Psoas muscle (tissue), 8 donors: ENCODE measurements around the gene MCM7. TPM values are rescaled to one million over a fixed set of nuclear protein-coding genes. Genes with fewer than 3 reads are reported as not detected.

Experiments used
- ATAC-seq, 4 donors: fragments of 200-7000 bp; cut with Tn5 transposase; one replicate each; pipeline ENCODE4 v1.9.1; 2020; ENCODE audit warnings: moderate library complexity in 3 of 4, mild to moderate bottlenecking in 2 of 4
- DNase-seq, 2 donors: peaks; one replicate each; pipeline ENCODE4 v3.0.0-alpha.2; 2020
- H3K27ac ChIP-seq: fragments of 200-600 bp; one replicate; pipeline ENCODE4 v1.8.0; 2022
- H3K27me3 ChIP-seq, 3 donors: fragments of 200-600 bp in 1 of 3; one replicate each; pipeline versions ENCODE4 v1.6.1 to v1.8.0; 2013 to 2022; ENCODE audit warnings: low read length in 2 of 3, mild to moderate bottlenecking in 2 of 3, moderate library complexity in 1 of 3; ENCODE audit not compliant: insufficient read depth in 3 of 3
- H3K36me3 ChIP-seq, 2 donors: fragments of 200-600 bp in 1 of 2; one replicate each; pipeline versions ENCODE4 v1.6.1 to v1.8.0; 2013 to 2022; ENCODE audit warnings: low read depth in 1 of 2, mild to moderate bottlenecking in 1 of 2, moderate library complexity in 1 of 2; ENCODE audit not compliant: insufficient read depth in 1 of 2
- H3K4me1 ChIP-seq: fragments of 200-600 bp; one replicate; pipeline ENCODE4 v1.8.0; 2022
- H3K4me3 ChIP-seq: fragments of 200-600 bp; one replicate; pipeline ENCODE4 v1.8.0; 2022; ENCODE audit warnings: mild to moderate bottlenecking
- H3K9me3 ChIP-seq: fragments of 200-600 bp; one replicate; pipeline ENCODE4 v1.8.0; 2022
- CTCF ChIP-seq: fragments of 200-600 bp; IDR thresholded peaks from one replicate; pipeline ENCODE4 v1.8.0; 2022; ENCODE audit warnings: antibody characterized with exemption
- WGBS, 3 donors: extraction: QIAGEN DNeasy Blood & Tissue Kit; methylation state at CpG; one replicate each; pipeline versions ENCODE4 v1.1.6 to v1.1.7; 2013; 5-methylcytosine and 5-hydroxymethylcytosine counted together
- intact Hi-C, 2 donors: fragments of 100-400 bp; cut with DNase I; formaldehyde crosslinking; loops; one replicate each; pipeline versions ENCODE4 v1.11.0 to v1.14.2; 2022
- polyA plus RNA-seq, 3 donors: library from polyadenylated mRNA; stranded (reverse); fragments of 200-250 nt; gene quantifications; one replicate each; pipeline ENCODE4 v1.2.3, GENCODE V29; 2013
- total RNA-seq, 4 donors: library from RNA; stranded (reverse); fragmentation: NEBNext Ultra II Directional in 2 of 4; extraction: Animal tissue kit (Norgen Biotek cat#: 25700) in 2 of 4; gene quantifications; one replicate each; pipeline versions ENCODE4 v1.2.1 to v1.2.4, GENCODE V29; 2021 to 2023
- donor health status: healthy with polysubstance abuse.
- donor health status: DM: no; HTN: no; CAD: no; lungs with moderate emphysema.
- donor health status: Bipolar disorder and iron deficiency.
- donor health status: healthy.
- donor health status: DM: yes; HTN: yes; CAD: no.
- donor health status: DM: no; HTN: no; CAD: no.
- donor health status: DM: no; HTN: no; CAD: no.
- donor health status: DM: yes; HTN: yes; CAD: no.

MCM7 gene
- total and polyA plus RNA-seq, 7 donors: 24.6 to 40.6 (median 33.3) TPM

GRCh38 chr7:100061518-100062193 is 39.5 kb downstream of the MCM7 start:
- no peaks in the 10 kb centered on the region for H3K9me3 ChIP-seq
- intact Hi-C loops: no loop called here
- DNase-seq (no peak), ATAC-seq (no peak)
- peaks cover 6 to 96% of the 10 kb centered on the region in 2 donors for H3K36me3 ChIP-seq
- WGBS, 3 donors: 86 to 94% (median 91%) methylated on average over 11 of the region's 11 CpGs
- no peak overlapping the region for H3K27ac ChIP-seq
- no peaks in the 10 kb centered on the region for H3K27me3 ChIP-seq
- no peaks in the 10 kb centered on the region for H3K4me1 ChIP-seq
- no peak for TF ChIP-seq CTCF
- H3K4me3 ChIP-seq: no peak overlapping the region

GRCh38 chr7:100059251-100059739 is 41.9 kb downstream of the MCM7 start:
- peaks cover 3 to 76% of the 10 kb centered on the region in 2 donors for H3K36me3 ChIP-seq
- no peak overlapping the region for H3K4me3 ChIP-seq
- no peaks in the 10 kb centered on the region for H3K9me3 ChIP-seq
- no peaks in the 10 kb centered on the region for H3K4me1 ChIP-seq
- no peak for TF ChIP-seq CTCF
- intact Hi-C loops: loop anchor here in 1 of 2 donors (10.0 kb wide), 1 partner anchor 144 kb away; the partner anchor contains the start of gene TRIM4
- H3K27ac ChIP-seq: no peak overlapping the region
- no peaks in the 10 kb centered on the region for H3K27me3 ChIP-seq
- 90 to 93% (median 93%) methylated on average over 5 of the region's 5 CpGs for WGBS, 3 donors
- DNase-seq (no peak), ATAC-seq (no peak)

GRCh38 chr7:100057006-100057405 is 44.2 kb downstream of the MCM7 start:
- Histone ChIP-seq H3K27ac (no peak overlapping the region), H3K36me3 (peaks cover 0 to 53% of the 10 kb centered on the region in 2 donors), H3K27me3 (no peaks in the 10 kb centered on the region), H3K4me3 (no peak overlapping the region), H3K4me1 (no peaks in the 10 kb centered on the region), H3K9me3 (no peaks in the 10 kb centered on the region)
- DNase-seq (no peak), ATAC-seq (no peak)
- TF ChIP-seq CTCF: no peak
- 95 to 96% (median 95%) methylated on average over 10 of the region's 10 CpGs for WGBS, 3 donors
- intact Hi-C loops: loop anchor here in 1 of 2 donors (10.0 kb wide), 1 partner anchor 142 kb away; the partner anchor contains the start of gene TRIM4

GRCh38 chr7:100053215-100053614 is 48.0 kb downstream of the MCM7 start:
- no peak overlapping the region for H3K27ac ChIP-seq
- no peak overlapping the region for H3K4me3 ChIP-seq
- intact Hi-C loops: loop anchor here in 1 of 2 donors (10.0 kb wide), 1 partner anchor 138 kb away; the partner anchor contains the start of gene TRIM4
- peaks cover 6% of the 10 kb centered on the region for H3K4me1 ChIP-seq
- no peak for TF ChIP-seq CTCF
- WGBS, 3 donors: 20 to 28% (median 26%) methylated on average over 3 of the region's 3 CpGs
- DNase-seq (peak; percentile 32 to 66), ATAC-seq (peak; percentile 53 to 80 (median 74))
- H3K27me3 ChIP-seq: no peaks in the 10 kb centered on the region
- H3K36me3 ChIP-seq: peaks cover 0 to 15% of the 10 kb centered on the region in 2 donors
- H3K9me3 ChIP-seq: no peaks in the 10 kb centered on the region
